GM23338 (cell line): ENCODE data around the gene SLC6A11.

Experiments
- CREB1 ChIP-seq: fragments of 250-450 bp; sonication (Bioruptor Pico); IDR thresholded peaks from 2 replicates; pipeline ENCODE4 v1.5.0; 2020; ENCODE audit warnings: low read depth, mild to moderate bottlenecking, moderate library complexity
- EZH2 ChIP-seq: fragments of 200-600 bp; sonication (generic); IDR thresholded peaks from one replicate; pipeline ENCODE4 v1.8.0; 2017; ENCODE audit warnings: antibody characterized with exemption, mild to moderate bottlenecking, low read depth; ENCODE audit not compliant: unreplicated experiment
- EZH2phosphoT487 ChIP-seq: fragments of 200-600 bp; sonication (generic); IDR thresholded peaks from one replicate; pipeline ENCODE4 v1.8.1; 2018; ENCODE audit warnings: antibody characterized with exemption; ENCODE audit not compliant: unreplicated experiment
- JUNB ChIP-seq: IDR thresholded peaks from one replicate; pipeline ENCODE4 v1.6.1; 2016; ENCODE audit warnings: antibody characterized with exemption; ENCODE audit not compliant: unreplicated experiment
- NANOG ChIP-seq: IDR thresholded peaks from 2 replicates; pipeline ENCODE4 v1.6.1; 2016; ENCODE audit warnings: antibody characterized with exemption, borderline replicate concordance
- POLR2AphosphoS5 ChIP-seq: IDR thresholded peaks from 2 replicates; pipeline ENCODE4 v1.6.1; 2016; ENCODE audit warnings: antibody characterized with exemption, low read depth
- TF ChIP-seq, protein P1 (sequence below), 2 experiments: fragments of 200-600 bp in 1 of 2; sonication (generic) in 1 of 2; conservative IDR thresholded peaks; 2 replicates each; pipeline versions ENCODE4 v1.5.1 to v1.6.1; 2016 to 2017; ENCODE audit warnings: antibody characterized with exemption in 2 of 2, low read depth in 2 of 2, mild to moderate bottlenecking in 2 of 2, moderate library complexity in 1 of 2
- TF ChIP-seq, protein P2 (sequence below): IDR thresholded peaks from 2 replicates; pipeline ENCODE4 v1.6.1; 2016; ENCODE audit warnings: antibody characterized with exemption
- TF ChIP-seq, protein P3 (sequence below): IDR thresholded peaks from one replicate; pipeline ENCODE4 v1.6.1; 2018; ENCODE audit warnings: antibody characterized with exemption; ENCODE audit not compliant: unreplicated experiment

DNA sequence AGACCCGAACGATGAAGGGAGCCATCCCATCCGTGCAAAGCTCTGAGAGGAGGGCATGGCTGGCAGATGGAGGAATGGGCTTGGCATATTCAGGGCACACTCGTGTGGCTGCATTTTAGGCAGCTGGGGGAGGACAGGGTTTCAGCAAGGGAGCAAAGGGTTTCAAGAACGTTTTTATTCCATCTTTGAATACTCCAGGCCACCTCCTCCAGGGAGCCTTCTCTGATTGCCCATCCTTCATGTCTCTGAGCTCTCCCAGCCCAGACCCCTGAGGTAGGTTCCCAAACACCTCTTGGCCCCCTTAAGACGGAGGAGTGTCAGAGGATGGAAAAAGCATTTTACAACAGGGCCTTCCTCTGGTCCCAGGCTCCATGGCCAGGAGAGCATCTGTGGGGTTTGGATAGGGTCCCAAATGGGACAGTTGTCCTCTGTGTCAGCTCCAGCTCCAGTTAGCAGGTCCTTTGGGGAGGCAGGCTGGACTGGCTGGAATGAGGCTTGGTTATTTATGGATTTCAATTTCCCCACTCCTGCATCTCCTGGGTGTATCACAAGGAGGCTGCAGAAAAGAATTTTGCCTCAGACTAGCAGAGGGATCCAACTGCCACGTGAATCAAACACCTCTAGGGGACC lies 158.8 kb downstream of the SLC6A11 start:
- TF ChIP-seq, protein P1, sequence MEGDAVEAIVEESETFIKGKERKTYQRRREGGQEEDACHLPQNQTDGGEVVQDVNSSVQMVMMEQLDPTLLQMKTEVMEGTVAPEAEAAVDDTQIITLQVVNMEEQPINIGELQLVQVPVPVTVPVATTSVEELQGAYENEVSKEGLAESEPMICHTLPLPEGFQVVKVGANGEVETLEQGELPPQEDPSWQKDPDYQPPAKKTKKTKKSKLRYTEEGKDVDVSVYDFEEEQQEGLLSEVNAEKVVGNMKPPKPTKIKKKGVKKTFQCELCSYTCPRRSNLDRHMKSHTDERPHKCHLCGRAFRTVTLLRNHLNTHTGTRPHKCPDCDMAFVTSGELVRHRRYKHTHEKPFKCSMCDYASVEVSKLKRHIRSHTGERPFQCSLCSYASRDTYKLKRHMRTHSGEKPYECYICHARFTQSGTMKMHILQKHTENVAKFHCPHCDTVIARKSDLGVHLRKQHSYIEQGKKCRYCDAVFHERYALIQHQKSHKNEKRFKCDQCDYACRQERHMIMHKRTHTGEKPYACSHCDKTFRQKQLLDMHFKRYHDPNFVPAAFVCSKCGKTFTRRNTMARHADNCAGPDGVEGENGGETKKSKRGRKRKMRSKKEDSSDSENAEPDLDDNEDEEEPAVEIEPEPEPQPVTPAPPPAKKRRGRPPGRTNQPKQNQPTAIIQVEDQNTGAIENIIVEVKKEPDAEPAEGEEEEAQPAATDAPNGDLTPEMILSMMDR (conservative IDR thresholded peaks at IDR 0.05; ENCODE audit: low read depth in 2 of 2), result no peak
- TF ChIP-seq POLR2AphosphoS5 (no peak), CREB1 (CRISPR knock-in tag) (no peak), EZH2phosphoT487 (no peak), EZH2 (no peak), NANOG (no peak), JUNB (no peak)
- TF ChIP-seq, protein P2, sequence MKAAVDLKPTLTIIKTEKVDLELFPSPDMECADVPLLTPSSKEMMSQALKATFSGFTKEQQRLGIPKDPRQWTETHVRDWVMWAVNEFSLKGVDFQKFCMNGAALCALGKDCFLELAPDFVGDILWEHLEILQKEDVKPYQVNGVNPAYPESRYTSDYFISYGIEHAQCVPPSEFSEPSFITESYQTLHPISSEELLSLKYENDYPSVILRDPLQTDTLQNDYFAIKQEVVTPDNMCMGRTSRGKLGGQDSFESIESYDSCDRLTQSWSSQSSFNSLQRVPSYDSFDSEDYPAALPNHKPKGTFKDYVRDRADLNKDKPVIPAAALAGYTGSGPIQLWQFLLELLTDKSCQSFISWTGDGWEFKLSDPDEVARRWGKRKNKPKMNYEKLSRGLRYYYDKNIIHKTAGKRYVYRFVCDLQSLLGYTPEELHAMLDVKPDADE, result no peak
- TF ChIP-seq, protein P3, sequence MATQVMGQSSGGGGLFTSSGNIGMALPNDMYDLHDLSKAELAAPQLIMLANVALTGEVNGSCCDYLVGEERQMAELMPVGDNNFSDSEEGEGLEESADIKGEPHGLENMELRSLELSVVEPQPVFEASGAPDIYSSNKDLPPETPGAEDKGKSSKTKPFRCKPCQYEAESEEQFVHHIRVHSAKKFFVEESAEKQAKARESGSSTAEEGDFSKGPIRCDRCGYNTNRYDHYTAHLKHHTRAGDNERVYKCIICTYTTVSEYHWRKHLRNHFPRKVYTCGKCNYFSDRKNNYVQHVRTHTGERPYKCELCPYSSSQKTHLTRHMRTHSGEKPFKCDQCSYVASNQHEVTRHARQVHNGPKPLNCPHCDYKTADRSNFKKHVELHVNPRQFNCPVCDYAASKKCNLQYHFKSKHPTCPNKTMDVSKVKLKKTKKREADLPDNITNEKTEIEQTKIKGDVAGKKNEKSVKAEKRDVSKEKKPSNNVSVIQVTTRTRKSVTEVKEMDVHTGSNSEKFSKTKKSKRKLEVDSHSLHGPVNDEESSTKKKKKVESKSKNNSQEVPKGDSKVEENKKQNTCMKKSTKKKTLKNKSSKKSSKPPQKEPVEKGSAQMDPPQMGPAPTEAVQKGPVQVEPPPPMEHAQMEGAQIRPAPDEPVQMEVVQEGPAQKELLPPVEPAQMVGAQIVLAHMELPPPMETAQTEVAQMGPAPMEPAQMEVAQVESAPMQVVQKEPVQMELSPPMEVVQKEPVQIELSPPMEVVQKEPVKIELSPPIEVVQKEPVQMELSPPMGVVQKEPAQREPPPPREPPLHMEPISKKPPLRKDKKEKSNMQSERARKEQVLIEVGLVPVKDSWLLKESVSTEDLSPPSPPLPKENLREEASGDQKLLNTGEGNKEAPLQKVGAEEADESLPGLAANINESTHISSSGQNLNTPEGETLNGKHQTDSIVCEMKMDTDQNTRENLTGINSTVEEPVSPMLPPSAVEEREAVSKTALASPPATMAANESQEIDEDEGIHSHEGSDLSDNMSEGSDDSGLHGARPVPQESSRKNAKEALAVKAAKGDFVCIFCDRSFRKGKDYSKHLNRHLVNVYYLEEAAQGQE, result no peak
